ENCODE data around the gene EIF4G3. TPM values are rescaled to one million over a fixed set of nuclear protein-coding genes. Genes with fewer than 3 reads are reported as not detected.

The EIF4G3 gene
- total RNA-seq, 1 experiment from 2014 or later, result 55.4 TPM

DNA sequence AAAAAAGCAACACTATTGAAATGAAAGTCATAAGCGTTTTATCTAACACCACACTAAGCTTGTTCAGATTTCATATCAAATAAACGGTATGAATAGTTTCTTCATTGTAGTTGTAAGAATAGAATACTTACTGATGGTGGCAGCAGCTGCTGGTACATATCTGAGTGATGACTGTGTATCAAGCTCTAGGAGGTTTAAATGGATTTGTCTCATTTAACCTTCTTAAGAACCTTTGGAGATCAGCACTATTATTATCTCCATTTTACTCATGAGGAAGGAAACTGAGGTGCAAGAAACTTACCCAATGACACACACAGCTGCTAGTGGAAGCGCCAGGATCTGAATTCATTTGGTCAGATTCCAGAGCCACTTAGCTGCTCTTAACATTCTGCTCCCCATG lies 104.0 kb downstream of the EIF4G3 start:
- CTCF ChIA-PET, result no interaction called here
- DNase-seq, result no peak
- Histone ChIP-seq H3K4me1 (no peaks in the 10 kb centered on the region), H3K27me3 (replicated peaks; ENCODE audit: control insufficient read depth, insufficient read depth, low read length) (no peaks in the 10 kb centered on the region), H3K9me3 (no peaks in the 10 kb centered on the region), H3K36me3 (ENCODE audit: control insufficient read depth, insufficient read depth, low read length) (no peaks in the 10 kb centered on the region), H3K4me3 (ENCODE audit: low read depth, low read length) (no peak overlapping the region)
- Mint-ChIP-seq H3K4me3 (ENCODE audit: unreplicated experiment) (no peak overlapping the region), H3K9me3 (ENCODE audit: unreplicated experiment) (no peaks in the 10 kb centered on the region), H3K36me3 (ENCODE audit: insufficient read depth, unreplicated experiment) (peaks cover 12% of the 10 kb centered on the region), H3K27me3 (ENCODE audit: insufficient read depth, unreplicated experiment) (no peaks in the 10 kb centered on the region), H3K27ac (ENCODE audit: unreplicated experiment) (no peak overlapping the region), H3K4me1 (ENCODE audit: low read depth, unreplicated experiment) (peaks cover 9% of the 10 kb centered on the region)
- no peak for TF ChIP-seq CTCF (IDR thresholded peaks at IDR 0.05; ENCODE audit: insufficient read depth in 1 of 2, low read depth in 1 of 2, low read length in 1 of 2, severe bottlenecking in 1 of 2, unreplicated experiment in 1 of 2)
- intact Hi-C loops (cut with micrococcal nuclease; ENCODE audit: unreplicated experiment), result no loop called here
- BruUV-seq (replicated peaks), result no TSS peak
- POLR2A ChIA-PET, result no interaction called here

DNA sequence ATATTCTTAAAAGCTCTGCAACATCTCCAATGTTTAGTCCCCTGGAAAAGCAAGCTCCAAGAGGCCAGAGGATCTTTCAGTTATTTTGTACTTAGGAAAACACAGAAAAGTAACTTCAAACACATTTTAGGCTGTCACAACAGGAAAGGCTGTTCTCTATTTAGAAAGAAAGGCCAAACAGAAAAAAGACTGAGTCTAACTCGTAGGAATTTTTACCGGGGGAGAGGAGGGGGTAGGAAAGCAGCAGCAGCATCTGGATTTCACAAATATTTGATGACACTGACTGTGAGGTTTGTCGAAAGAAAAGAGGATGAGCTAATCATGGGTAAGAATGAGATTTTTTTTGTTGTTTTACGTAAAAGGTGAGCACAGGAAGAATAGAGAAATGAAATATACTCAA lies 107.1 kb downstream of the EIF4G3 start:
- TF ChIP-seq CTCF (IDR thresholded peaks at IDR 0.05; ENCODE audit: insufficient read depth in 1 of 2, low read depth in 1 of 2, low read length in 1 of 2, severe bottlenecking in 1 of 2, unreplicated experiment in 1 of 2), result no peak
- no peaks in the 10 kb centered on the region for H3K36me3 ChIP-seq (ENCODE audit: control insufficient read depth, insufficient read depth, low read length)
- H3K4me3 Mint-ChIP-seq (ENCODE audit: unreplicated experiment), result no peak overlapping the region
- peaks cover 9% of the 10 kb centered on the region for H3K4me1 Mint-ChIP-seq (ENCODE audit: low read depth, unreplicated experiment)
- H3K4me3 ChIP-seq (ENCODE audit: low read depth, low read length), result no peak overlapping the region
- H3K9me3 ChIP-seq, result no peaks in the 10 kb centered on the region
- no peaks in the 10 kb centered on the region for H3K4me1 ChIP-seq
- H3K9me3 Mint-ChIP-seq (ENCODE audit: unreplicated experiment), result no peaks in the 10 kb centered on the region
- DNase-seq, result no peak
- no peaks in the 10 kb centered on the region for H3K27me3 ChIP-seq (replicated peaks; ENCODE audit: control insufficient read depth, insufficient read depth, low read length)
- ChIA-PET POLR2A (no interaction called here), CTCF (no interaction called here)
- intact Hi-C loops (cut with micrococcal nuclease; ENCODE audit: unreplicated experiment), result no loop called here
- no peak overlapping the region for H3K27ac Mint-ChIP-seq (ENCODE audit: unreplicated experiment)
- BruUV-seq (replicated peaks), result no TSS peak
- no peaks in the 10 kb centered on the region for H3K27me3 Mint-ChIP-seq (ENCODE audit: insufficient read depth, unreplicated experiment)
- peaks cover 6% of the 10 kb centered on the region for H3K36me3 Mint-ChIP-seq (ENCODE audit: insufficient read depth, unreplicated experiment)

- DNase-seq, result no peak
- intact Hi-C loops (cut with micrococcal nuclease; ENCODE audit: unreplicated experiment), result no loop called here
- no TSS peak for BruUV-seq (replicated peaks)
- H3K36me3 ChIP-seq (ENCODE audit: control insufficient read depth, insufficient read depth, low read length), result no peaks in the 10 kb centered on the region
- no peaks in the 10 kb centered on the region for H3K27me3 Mint-ChIP-seq (ENCODE audit: insufficient read depth, unreplicated experiment)
- ChIA-PET POLR2A (no interaction called here), CTCF (no interaction called here)
- H3K4me1 ChIP-seq, result no peaks in the 10 kb centered on the region
- no peaks in the 10 kb centered on the region for H3K9me3 Mint-ChIP-seq (ENCODE audit: unreplicated experiment)
- no peaks in the 10 kb centered on the region for H3K27me3 ChIP-seq (replicated peaks; ENCODE audit: control insufficient read depth, insufficient read depth, low read length)
- peaks cover 9% of the 10 kb centered on the region for H3K4me1 Mint-ChIP-seq (ENCODE audit: low read depth, unreplicated experiment)
- H3K4me3 Mint-ChIP-seq (ENCODE audit: unreplicated experiment), result no peak overlapping the region
- no peaks in the 10 kb centered on the region for H3K9me3 ChIP-seq
- H3K36me3 Mint-ChIP-seq (ENCODE audit: insufficient read depth, unreplicated experiment), result peaks cover 6% of the 10 kb centered on the region
- TF ChIP-seq CTCF (IDR thresholded peaks at IDR 0.05; ENCODE audit: insufficient read depth in 1 of 2, low read depth in 1 of 2, low read length in 1 of 2, severe bottlenecking in 1 of 2, unreplicated experiment in 1 of 2), result no peak
- H3K27ac Mint-ChIP-seq (ENCODE audit: unreplicated experiment), result no peak overlapping the region
- no peak overlapping the region for H3K4me3 ChIP-seq (ENCODE audit: low read depth, low read length)
These were observed 107.8 kb downstream of the EIF4G3 start for GRCh38 chr1:21068937-21069336.
